ENCODE data around the gene STX19. TPM values are rescaled to one million over a fixed set of nuclear protein-coding genes. Genes with fewer than 3 reads are reported as not detected.

Gene STX19
- total RNA-seq, 1 donor from 2014 or later, result 3.8 TPM

GRCh38 chr3:94004301-94004910 lies 24.0 kb downstream of the STX19 start:
- TF ChIP-seq, protein P1, sequence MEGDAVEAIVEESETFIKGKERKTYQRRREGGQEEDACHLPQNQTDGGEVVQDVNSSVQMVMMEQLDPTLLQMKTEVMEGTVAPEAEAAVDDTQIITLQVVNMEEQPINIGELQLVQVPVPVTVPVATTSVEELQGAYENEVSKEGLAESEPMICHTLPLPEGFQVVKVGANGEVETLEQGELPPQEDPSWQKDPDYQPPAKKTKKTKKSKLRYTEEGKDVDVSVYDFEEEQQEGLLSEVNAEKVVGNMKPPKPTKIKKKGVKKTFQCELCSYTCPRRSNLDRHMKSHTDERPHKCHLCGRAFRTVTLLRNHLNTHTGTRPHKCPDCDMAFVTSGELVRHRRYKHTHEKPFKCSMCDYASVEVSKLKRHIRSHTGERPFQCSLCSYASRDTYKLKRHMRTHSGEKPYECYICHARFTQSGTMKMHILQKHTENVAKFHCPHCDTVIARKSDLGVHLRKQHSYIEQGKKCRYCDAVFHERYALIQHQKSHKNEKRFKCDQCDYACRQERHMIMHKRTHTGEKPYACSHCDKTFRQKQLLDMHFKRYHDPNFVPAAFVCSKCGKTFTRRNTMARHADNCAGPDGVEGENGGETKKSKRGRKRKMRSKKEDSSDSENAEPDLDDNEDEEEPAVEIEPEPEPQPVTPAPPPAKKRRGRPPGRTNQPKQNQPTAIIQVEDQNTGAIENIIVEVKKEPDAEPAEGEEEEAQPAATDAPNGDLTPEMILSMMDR (IDR thresholded peaks at IDR 0.05), result peak; percentile 78
- Histone ChIP-seq H3K4me1 (peaks cover 8% of the 10 kb centered on the region), H3K36me3 (no peaks in the 10 kb centered on the region), H3K27ac (peak overlapping the region; percentile 0), H3K27me3 (ENCODE audit: low read depth) (no peaks in the 10 kb centered on the region), H3K4me3 (peak overlapping the region; percentile 31), H3K9me3 (no peaks in the 10 kb centered on the region)
- DNase-seq (no peak), ATAC-seq (peak; percentile 69 to 80)
- intact Hi-C loops (cut with DNase I), result no loop called here

- intact Hi-C loops (cut with DNase I), result no loop called here
Measured at GRCh38 chr3:94001827-94002495, 26.4 kb downstream of the STX19 start.

GRCh38 chr3:94001191-94001590 lies 27.2 kb downstream of the STX19 start:
- peak overlapping the region; percentile 25 for H3K27ac ChIP-seq
- peaks cover 9% of the 10 kb centered on the region for H3K36me3 ChIP-seq
- ATAC-seq (peak in 1 of 2 donors; percentile 15), DNase-seq (no peak)
- intact Hi-C loops (cut with DNase I), result no loop called here
- peaks cover 8% of the 10 kb centered on the region for H3K4me1 ChIP-seq
- H3K9me3 ChIP-seq, result no peaks in the 10 kb centered on the region
- H3K27me3 ChIP-seq (ENCODE audit: low read depth), result no peaks in the 10 kb centered on the region
- no peak overlapping the region for H3K4me3 ChIP-seq
- TF ChIP-seq, protein P1 (IDR thresholded peaks at IDR 0.05), result no peak

More at GRCh38 chr3:94001827-94002495, 26.4 kb downstream of the STX19 start:
- peak; percentile 83 to 90 for ATAC-seq
- Histone ChIP-seq H3K9me3 (no peaks in the 10 kb centered on the region), H3K27ac (peak overlapping the region; percentile 59), H3K36me3 (peaks cover 5% of the 10 kb centered on the region), H3K27me3 (ENCODE audit: low read depth) (no peaks in the 10 kb centered on the region), H3K4me1 (peaks cover 8% of the 10 kb centered on the region), H3K4me3 (no peak overlapping the region)
- no peak for DNase-seq
- TF ChIP-seq, protein P1 (IDR thresholded peaks at IDR 0.05), result no peak

DNA sequence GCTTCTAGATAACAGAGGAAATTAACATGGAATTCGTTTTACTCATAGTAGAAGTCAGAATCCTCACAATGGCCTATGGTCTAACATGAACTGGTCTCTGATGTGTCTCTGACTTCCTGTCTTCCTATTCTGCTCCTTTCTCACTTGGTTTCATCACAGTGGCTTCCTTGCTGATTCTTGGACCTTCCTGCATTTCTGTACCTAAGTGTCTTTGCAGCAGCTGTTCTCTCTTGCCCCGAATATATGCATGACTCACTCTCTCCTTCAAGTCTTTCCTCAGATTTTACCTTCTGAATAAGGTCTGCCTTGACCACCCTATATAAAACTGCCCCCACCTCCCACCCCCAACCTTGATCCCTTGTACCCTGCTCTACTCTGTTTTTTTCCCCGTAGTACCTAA lies 34.3 kb downstream of the STX19 start:
- Histone ChIP-seq H3K27me3 (ENCODE audit: low read depth) (no peaks in the 10 kb centered on the region), H3K36me3 (peaks cover 9% of the 10 kb centered on the region), H3K27ac (no peak overlapping the region), H3K4me3 (no peak overlapping the region), H3K9me3 (no peaks in the 10 kb centered on the region), H3K4me1 (peaks cover 5% of the 10 kb centered on the region)
- ATAC-seq, result no peak
- intact Hi-C loops (cut with DNase I), result no loop called here
- TF ChIP-seq, protein P1 (IDR thresholded peaks at IDR 0.05), result no peak
- no peak for DNase-seq

- Histone ChIP-seq H3K36me3 (peaks cover 6% of the 10 kb centered on the region), H3K27me3 (ENCODE audit: low read depth) (no peaks in the 10 kb centered on the region), H3K4me1 (peaks cover 5% of the 10 kb centered on the region), H3K27ac (no peak overlapping the region), H3K9me3 (no peaks in the 10 kb centered on the region), H3K4me3 (no peak overlapping the region)
- ATAC-seq (no peak), DNase-seq (no peak)
- intact Hi-C loops (cut with DNase I), result no loop called here
- TF ChIP-seq, protein P1 (IDR thresholded peaks at IDR 0.05), result no peak
Measured at GRCh38 chr3:93992207-93992606, 36.2 kb downstream of the STX19 start.
